Testis (tissue), 2 donors: ENCODE measurements around the gene NOXO1.
"Not testable (repeated sequence)": the region's sequence is repeated elsewhere in the genome, so short reads cannot be mapped to it uniquely, and the experiment has no call there.

Source experiments
- POLR2A ChIP-seq: fragments of 450-650 bp; IDR thresholded peaks from one replicate; pipeline ENCODE4 v1.6.1; 2017; ENCODE audit warnings: antibody characterized with exemption, mild to moderate bottlenecking, moderate library complexity
- TF ChIP-seq, protein P1 (sequence below), 3 experiments: fragments of 450-650 bp in 2 of 3; fragments of 200-600 bp in 1 of 3; sonication (generic) in 1 of 3; IDR thresholded peaks; one replicate each; pipeline ENCODE4 v1.5.1; 2016 to 2019; ENCODE audit warnings: antibody characterized with exemption in 3 of 3, mild to moderate bottlenecking in 2 of 3, moderate library complexity in 1 of 3

DNA sequence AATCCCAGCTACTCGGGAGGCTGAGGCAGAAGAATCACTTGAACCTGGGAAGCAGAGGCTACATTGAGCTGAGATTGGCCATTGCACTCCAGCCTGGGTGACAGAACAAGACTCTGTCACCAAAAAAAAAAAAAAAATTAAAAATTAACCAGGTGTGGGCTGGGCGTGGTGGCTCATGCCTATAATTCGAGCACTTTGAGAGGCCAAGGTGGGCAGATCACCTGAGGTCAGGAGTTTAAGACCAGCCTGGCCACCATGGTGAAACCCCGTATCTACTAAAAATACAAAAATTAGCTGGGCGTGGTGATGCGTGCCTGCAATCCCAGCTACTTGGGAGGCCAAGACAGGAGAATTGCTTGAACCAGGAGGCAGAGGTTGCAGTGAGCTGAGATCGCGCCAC, 41.4 kb downstream of the NOXO1 start:
- TF ChIP-seq, protein P1, sequence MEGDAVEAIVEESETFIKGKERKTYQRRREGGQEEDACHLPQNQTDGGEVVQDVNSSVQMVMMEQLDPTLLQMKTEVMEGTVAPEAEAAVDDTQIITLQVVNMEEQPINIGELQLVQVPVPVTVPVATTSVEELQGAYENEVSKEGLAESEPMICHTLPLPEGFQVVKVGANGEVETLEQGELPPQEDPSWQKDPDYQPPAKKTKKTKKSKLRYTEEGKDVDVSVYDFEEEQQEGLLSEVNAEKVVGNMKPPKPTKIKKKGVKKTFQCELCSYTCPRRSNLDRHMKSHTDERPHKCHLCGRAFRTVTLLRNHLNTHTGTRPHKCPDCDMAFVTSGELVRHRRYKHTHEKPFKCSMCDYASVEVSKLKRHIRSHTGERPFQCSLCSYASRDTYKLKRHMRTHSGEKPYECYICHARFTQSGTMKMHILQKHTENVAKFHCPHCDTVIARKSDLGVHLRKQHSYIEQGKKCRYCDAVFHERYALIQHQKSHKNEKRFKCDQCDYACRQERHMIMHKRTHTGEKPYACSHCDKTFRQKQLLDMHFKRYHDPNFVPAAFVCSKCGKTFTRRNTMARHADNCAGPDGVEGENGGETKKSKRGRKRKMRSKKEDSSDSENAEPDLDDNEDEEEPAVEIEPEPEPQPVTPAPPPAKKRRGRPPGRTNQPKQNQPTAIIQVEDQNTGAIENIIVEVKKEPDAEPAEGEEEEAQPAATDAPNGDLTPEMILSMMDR (IDR thresholded peaks at IDR 0.05) = not testable (repeated sequence)
- not testable (repeated sequence) for TF ChIP-seq POLR2A
